T47D (cell line): ENCODE measurements around the gene GAPDHS.

ENCODE experiments used
- DNase-seq, 2 experiments: peaks; one replicate each; pipeline versions ENCODE4 v3.0.0 to v3.0.0-alpha.2; 2011 to 2012; ENCODE audit warnings: low read depth in 1 of 2, low spot score in 1 of 2
- JUND ChIP-seq: IDR thresholded peaks from 2 replicates; pipeline ENCODE4 v1.6.1; 2012; ENCODE audit warnings: low read depth
- in situ Hi-C: cut with HindIII; loops from 2 replicates; pipeline ENCODE4 v1.10.0; 2016; ENCODE audit warnings: low sequenced_read_pairs, low pct_unique_long_range_greater_than_20kb

Gene GAPDHS

DNA sequence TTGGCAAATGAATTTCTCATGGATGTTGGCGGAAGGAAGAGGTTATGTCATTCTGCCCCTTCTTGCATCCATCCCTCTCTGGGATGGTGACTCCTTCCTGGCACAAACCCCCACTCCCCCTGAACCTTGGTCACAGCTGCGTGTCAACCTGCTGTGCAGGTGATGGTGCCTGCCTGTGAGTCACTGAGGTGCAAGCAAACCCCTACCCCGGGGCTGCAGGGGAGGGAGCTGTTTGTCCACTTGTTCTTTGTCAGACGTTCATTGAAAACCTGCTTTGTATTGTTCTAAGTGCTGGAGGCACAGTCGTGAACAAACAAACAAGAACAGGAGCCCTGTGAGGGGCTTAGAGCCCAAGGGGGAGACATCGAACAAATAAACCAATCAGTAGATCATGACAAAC lies 2.0 kb upstream of the GAPDHS start:
- in situ Hi-C loops = no loop called here
- no peak for TF ChIP-seq JUND
- peak in 1 of 2 experiments; percentile 36 for DNase-seq

- no peak for TF ChIP-seq JUND
- in situ Hi-C loops = no loop called here
- DNase-seq = no peak
Measured at GRCh38 chr19:35533822-35534392, 651 bp downstream of the GAPDHS start.

- no peak for DNase-seq
- no peak for TF ChIP-seq JUND
- in situ Hi-C loops = no loop called here
Measured at GRCh38 chr19:35534803-35535480, 1.7 kb downstream of the GAPDHS start.

DNA sequence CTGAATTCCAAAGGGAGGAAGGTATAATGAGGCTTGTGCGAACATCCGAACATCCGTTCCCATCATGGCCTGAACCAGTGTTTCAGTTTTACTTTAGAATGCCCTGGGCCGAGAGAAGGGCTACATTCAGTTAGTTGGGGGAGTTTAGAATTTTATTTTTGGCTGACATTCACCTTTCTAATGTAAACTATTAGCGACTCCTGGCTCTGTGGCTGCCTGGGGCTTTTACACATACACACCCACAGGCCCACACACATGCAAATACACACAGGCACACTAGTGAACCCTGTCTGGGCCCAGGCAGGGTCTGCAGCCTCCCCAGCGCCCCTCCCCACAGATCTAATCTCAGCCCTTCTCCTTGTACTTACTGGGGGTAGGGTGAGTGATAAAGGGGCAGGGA lies 6.1 kb downstream of the GAPDHS start:
- in situ Hi-C loops = no loop called here
- TF ChIP-seq JUND = no peak
- no peak for DNase-seq

DNA sequence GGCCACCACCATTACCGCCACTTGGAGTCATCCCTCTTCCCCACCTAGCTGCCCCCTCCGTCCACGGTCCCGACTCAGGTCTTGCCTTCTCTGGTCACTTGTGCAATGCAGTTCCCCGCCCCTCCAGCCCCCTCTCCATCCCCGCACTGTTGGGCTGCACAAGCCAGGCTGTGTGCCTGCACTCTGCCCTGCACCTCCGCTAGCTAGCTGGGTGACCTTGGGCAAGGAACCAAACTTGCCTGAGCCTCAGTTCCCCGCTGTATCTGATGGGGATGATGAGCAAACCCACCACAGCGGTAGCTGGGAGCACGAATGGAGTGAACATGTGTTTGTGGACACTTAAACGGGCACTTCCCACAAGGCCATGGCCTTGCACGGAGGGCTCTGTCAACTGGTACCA lies 6.6 kb downstream of the GAPDHS start:
- in situ Hi-C loops = no loop called here
- no peak for DNase-seq
- TF ChIP-seq JUND = no peak

DNA sequence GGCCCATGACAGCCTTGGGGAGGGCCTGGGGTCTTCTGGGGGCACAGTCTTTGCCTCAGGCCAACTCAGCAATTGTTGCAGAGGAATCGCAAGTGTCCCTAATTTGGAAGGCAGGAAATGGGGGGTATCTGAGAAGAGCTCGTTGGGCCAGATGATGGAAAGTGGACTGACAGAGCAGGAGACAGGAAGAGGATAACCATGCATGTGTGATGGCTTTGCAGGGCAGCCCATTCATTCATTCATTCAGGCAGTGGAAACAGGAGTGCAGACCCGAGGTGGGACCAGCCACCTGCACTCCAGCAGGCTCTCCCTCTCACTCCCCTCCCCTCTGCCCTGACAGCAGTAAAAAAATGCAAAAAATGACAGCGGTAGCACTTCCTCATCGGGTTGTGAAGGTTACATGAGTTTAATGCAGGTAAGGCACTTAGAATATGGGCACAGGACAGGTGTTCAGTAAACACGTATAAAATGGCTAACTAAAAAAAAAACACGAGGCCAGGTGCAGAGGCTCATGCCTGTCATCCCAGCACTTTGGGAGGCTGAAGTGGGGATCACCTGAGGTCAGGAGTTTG lies 7.2 kb downstream of the GAPDHS start:
- in situ Hi-C loops = no loop called here
- no peak for DNase-seq
- no peak for TF ChIP-seq JUND

DNA sequence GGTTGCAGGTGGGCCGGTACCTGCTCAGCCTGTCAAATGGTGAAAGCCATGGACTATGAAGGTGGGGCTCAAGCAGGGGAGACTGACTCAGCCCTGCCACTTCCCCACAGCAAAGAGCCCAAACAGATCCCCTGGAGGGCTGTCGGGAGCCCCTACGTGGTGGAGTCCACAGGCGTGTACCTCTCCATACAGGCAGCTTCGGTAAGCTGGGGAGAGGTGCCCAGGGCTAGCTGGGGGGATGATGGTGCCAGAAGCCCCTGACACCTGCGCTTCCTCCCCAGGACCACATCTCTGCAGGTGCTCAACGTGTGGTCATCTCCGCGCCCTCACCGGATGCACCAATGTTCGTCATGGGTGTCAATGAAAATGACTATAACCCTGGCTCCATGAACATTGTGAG lies 9.0 kb downstream of the GAPDHS start:
- in situ Hi-C loops = no loop called here
- no peak for TF ChIP-seq JUND
- no peak for DNase-seq

DNA sequence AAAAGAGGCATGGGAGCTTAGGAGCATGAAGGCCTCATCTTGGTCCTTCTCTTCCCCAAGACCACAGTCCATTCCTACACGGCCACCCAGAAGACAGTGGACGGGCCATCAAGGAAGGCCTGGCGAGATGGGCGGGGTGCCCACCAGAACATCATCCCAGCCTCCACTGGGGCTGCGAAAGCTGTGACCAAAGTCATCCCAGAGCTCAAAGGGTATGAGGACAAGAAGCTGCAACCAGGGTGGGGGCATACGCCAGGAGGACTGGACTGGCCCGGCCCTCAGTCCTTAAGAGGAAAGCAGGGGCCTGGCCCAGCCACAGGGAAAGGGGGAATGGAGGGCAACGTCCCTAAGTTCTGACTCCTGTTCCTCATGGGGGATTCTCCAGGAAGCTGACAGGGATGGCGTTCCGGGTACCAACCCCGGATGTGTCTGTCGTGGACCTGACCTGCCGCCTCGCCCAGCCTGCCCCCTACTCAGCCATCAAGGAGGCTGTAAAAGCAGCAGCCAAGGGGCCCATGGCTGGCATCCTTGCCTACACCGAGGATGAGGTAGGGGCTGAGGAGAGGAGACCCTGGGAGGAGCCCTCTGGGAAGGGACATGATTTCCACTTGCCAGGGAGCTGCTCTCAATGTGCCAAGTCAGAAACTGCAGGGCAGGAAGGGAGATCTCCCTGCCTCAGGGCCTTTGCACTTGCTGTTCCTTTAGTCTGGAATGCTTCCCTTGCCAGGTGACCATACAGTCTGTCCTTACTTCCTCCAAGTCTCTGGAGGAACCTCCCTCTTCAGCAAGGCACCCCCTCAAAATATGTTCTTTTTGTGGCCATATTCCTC lies 10.2 kb downstream of the GAPDHS start:
- in situ Hi-C loops = no loop called here
- no peak for TF ChIP-seq JUND
- no peak for DNase-seq

GRCh38 chr19:35544110-35544802 lies 11.0 kb downstream of the GAPDHS start:
- no peak for TF ChIP-seq JUND
- DNase-seq = no peak
- in situ Hi-C loops = no loop called here

DNA sequence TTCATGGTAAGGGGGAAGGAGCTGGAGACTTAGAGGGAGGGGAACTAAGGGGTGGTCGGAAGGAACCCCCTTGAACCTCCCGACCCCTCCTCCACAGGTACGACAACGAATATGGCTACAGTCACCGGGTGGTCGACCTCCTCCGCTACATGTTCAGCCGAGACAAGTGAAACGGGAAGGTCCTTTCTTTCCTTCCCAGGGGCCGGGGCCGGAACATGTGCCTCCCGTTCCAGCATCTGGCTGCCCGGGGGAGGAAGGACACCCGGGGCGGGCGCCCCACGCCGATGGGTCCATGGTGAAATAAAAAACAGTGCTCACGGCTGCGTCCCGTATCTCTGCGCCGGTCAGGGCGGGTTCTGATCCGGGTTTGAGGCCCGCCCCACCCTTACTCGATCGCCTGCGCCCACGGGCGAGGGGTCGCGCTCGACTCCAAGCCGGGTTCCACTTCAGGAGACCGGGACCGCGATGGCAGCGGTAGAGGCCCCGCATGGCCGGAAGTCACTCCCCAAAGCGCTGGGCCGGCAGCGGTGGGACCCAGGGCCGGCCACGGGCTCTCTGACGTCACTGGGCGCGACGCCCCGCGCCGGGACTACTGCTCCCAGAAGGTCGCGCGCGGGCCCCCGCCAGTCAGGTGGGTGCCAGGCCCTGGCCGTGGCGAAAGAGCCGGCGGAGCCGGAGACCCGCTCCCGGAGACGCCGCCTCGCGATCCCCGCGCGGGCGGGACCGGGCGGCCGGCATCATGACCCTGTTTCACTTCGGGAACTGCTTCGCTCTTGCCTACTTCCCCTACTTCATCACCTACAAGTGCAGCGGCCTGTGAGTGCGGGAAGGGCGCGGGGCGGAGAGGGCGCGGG lies 12.0 kb downstream of the GAPDHS start, which contains the start of gene TMEM147:
TMEM147 (plus strand) TSS at position 626 of the 854 bp plus-strand sequence; CDS start at position 740, 114 bp downstream.
- no peak for TF ChIP-seq JUND
- in situ Hi-C loops = no loop called here
- peak; percentile 87 to 95 for DNase-seq

DNA sequence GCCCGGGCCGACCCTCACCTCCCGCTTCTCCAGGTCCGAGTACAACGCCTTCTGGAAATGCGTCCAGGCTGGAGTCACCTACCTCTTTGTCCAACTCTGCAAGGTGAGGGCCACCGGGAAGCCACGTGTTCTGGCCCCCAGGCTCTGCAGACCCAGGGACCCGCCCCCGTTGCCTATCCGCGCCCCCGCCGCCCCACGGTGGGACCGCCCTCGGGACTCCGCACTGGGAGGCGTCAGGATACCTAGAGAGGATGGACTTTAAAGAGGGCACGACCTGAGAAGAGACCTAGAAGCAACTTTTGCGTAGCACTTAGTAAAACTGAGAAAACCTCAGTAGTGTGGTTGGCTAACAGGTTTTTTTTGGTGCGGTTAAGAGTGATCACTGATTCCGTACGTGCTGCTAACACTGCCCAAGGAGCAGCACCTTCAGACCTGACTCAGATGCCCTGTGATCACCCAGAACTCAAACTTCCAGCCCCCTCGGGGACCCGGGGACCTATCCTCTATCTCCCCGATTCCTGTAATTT lies 12.7 kb downstream of the GAPDHS start:
- DNase-seq = peak; percentile 25 to 48
- in situ Hi-C loops = no loop called here
- no peak for TF ChIP-seq JUND
